A673 (cell line): ENCODE measurements around the gene RFX2. TPM values are rescaled to one million over a fixed set of nuclear protein-coding genes. Genes with fewer than 3 reads are reported as not detected.

Experiments
- BruUV-seq: library from RNA; stranded (reverse); fragments of 400-500 nt; replicated peaks from 2 replicates; lab custom pipeline; 2021; lab: Mats Ljungman, UMichigan
- CTCF ChIA-PET: fragments of 300-600 bp; sonication (Branson Sonifier 250); formaldehyde crosslinking; loops from one replicate; lab custom pipeline; 2022; ENCODE audit warnings: antibody characterized with exemption; lab: Charles Lee
- POLR2A ChIA-PET: fragments of 300-600 bp; sonication (Branson Sonifier 250); formaldehyde crosslinking; loops from one replicate; lab custom pipeline; 2022; ENCODE audit warnings: antibody characterized with exemption; ENCODE audit not compliant: low non-redundant PET; lab: Charles Lee
- DNase-seq: peaks from one replicate; pipeline ENCODE4 v3.0.0-alpha.2; 2015; ENCODE audit warnings: low spot score
- H3K27ac ChIP-seq: fragments of 200-600 bp; sonication (generic); 2 replicates; pipeline ENCODE4 v1.5.1; 2016; ENCODE audit warnings: mixed run types, low read depth, mild to moderate bottlenecking, mixed read lengths, antibody characterized with exemption, low read length; ENCODE audit not compliant: poor library complexity, severe bottlenecking
- H3K27me3 ChIP-seq: fragments of 200-600 bp; sonication (generic); replicated peaks from 2 replicates; pipeline ENCODE4 v1.6.1; 2017; ENCODE audit warnings: mixed run types, low read depth, mild to moderate bottlenecking, mixed read lengths, antibody characterized with exemption, low read length; ENCODE audit not compliant: insufficient read depth, poor library complexity
- H3K36me3 ChIP-seq: fragments of 200-600 bp; sonication (generic); 2 replicates; pipeline ENCODE4 v1.6.1; 2016; ENCODE audit warnings: mixed run types, mild to moderate bottlenecking, mixed read lengths, antibody characterized with exemption, low read length; ENCODE audit not compliant: insufficient read depth, poor library complexity, severe bottlenecking
- H3K4me1 ChIP-seq: fragments of 200-600 bp; sonication (generic); 2 replicates; pipeline ENCODE4 v1.6.1; 2017; ENCODE audit warnings: mixed run types, mild to moderate bottlenecking, mixed read lengths, antibody characterized with exemption, low read length; ENCODE audit not compliant: insufficient read depth, poor library complexity, severe bottlenecking
- H3K4me3 ChIP-seq: fragments of 200-600 bp; sonication (generic); 2 replicates; pipeline ENCODE4 v1.5.1; 2016; ENCODE audit warnings: low read depth, mixed run types, mild to moderate bottlenecking, mixed read lengths, low read length; ENCODE audit not compliant: poor library complexity, severe bottlenecking
- H3K9me3 ChIP-seq: fragments of 200-600 bp; sonication (generic); 2 replicates; pipeline ENCODE4 v1.6.1; 2016; ENCODE audit warnings: mixed run types, low read depth, mild to moderate bottlenecking, mixed read lengths, antibody characterized with exemption, low read length; ENCODE audit not compliant: poor library complexity, severe bottlenecking
- EZH2 ChIP-seq: fragments of 200-600 bp; sonication (generic); IDR thresholded peaks from 2 replicates; pipeline ENCODE4 v1.6.1; 2017; ENCODE audit warnings: borderline replicate concordance, low read depth, mild to moderate bottlenecking, mixed read lengths, antibody characterized with exemption, low read length; ENCODE audit not compliant: poor library complexity, severe bottlenecking
- intact Hi-C: fragments of 100-400 bp; cut with micrococcal nuclease; formaldehyde crosslinking; loops from one replicate; pipeline ENCODE4 v1.10.0; 2022; ENCODE audit not compliant: unreplicated experiment
- total RNA-seq: library from RNA; stranded (reverse); gene quantifications from 2 replicates; pipeline ENCODE4 v1.2.3, GENCODE V29; 2021
- TF ChIP-seq, protein P1 (sequence below): fragments of 300-800, 200-600 bp; sonication (generic); conservative IDR thresholded peaks from 2 replicates; pipeline ENCODE4 v1.5.1; 2017; ENCODE audit warnings: low read depth, mild to moderate bottlenecking, antibody characterized with exemption, low read length, moderate library complexity, mixed read lengths

Gene RFX2
- total RNA-seq, 1 experiment from 2014 or later: 11.7 TPM

GRCh38 chr19:6090634-6091033 is 19.7 kb downstream of the RFX2 start:
- CTCF ChIA-PET: no interaction called here
- no peaks in the 10 kb centered on the region for H3K9me3 ChIP-seq
- intact Hi-C loops: no loop called here
- no peak for TF ChIP-seq EZH2
- H3K27me3 ChIP-seq: no peaks in the 10 kb centered on the region
- no TSS peak for BruUV-seq
- H3K36me3 ChIP-seq: no peaks in the 10 kb centered on the region
- DNase-seq: no peak
- POLR2A ChIA-PET: interaction anchor here (0.6 kb wide), 2 partner anchors 9 to 35 kb away, joined by 3 to 8 read pairs; no protein-coding TSS in a partner anchor
- no peak overlapping the region for H3K4me3 ChIP-seq
- H3K27ac ChIP-seq: no peak overlapping the region
- H3K4me1 ChIP-seq: peaks cover 34% of the 10 kb centered on the region

DNA sequence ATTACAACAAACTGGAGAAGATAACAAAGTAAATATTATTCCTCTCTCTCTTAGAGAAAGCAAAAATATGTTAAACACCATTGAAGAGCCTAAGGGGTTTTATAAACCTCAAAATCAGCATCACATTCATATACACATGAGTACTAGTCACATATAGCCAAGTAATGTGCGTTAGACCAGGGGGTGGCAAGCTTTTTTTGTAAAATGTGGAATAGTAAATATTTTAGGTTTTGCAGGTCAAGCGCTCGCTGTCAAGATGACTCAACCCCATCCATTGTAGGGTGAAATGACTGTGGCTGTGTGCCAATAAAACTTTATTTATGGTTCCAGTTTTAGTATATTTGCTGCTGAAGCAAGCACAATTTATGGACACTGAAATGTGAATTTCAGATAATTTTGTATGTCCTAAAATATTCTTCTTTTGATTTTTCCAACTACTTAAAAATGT is 21.7 kb downstream of the RFX2 start:
- Histone ChIP-seq H3K4me3 (no peak overlapping the region), H3K36me3 (no peaks in the 10 kb centered on the region), H3K27me3 (no peaks in the 10 kb centered on the region), H3K27ac (peak overlapping the region; percentile 38), H3K9me3 (no peaks in the 10 kb centered on the region), H3K4me1 (peaks cover 34% of the 10 kb centered on the region)
- CTCF ChIA-PET: no interaction called here
- BruUV-seq: no TSS peak
- POLR2A ChIA-PET: no interaction called here
- intact Hi-C loops: no loop called here
- no peak for TF ChIP-seq EZH2
- TF ChIP-seq, protein P1, sequence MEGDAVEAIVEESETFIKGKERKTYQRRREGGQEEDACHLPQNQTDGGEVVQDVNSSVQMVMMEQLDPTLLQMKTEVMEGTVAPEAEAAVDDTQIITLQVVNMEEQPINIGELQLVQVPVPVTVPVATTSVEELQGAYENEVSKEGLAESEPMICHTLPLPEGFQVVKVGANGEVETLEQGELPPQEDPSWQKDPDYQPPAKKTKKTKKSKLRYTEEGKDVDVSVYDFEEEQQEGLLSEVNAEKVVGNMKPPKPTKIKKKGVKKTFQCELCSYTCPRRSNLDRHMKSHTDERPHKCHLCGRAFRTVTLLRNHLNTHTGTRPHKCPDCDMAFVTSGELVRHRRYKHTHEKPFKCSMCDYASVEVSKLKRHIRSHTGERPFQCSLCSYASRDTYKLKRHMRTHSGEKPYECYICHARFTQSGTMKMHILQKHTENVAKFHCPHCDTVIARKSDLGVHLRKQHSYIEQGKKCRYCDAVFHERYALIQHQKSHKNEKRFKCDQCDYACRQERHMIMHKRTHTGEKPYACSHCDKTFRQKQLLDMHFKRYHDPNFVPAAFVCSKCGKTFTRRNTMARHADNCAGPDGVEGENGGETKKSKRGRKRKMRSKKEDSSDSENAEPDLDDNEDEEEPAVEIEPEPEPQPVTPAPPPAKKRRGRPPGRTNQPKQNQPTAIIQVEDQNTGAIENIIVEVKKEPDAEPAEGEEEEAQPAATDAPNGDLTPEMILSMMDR: no peak
- no peak for DNase-seq

GRCh38 chr19:6087074-6087571 is 23.2 kb downstream of the RFX2 start:
- no peak for DNase-seq
- no peaks in the 10 kb centered on the region for H3K9me3 ChIP-seq
- no peak overlapping the region for H3K27ac ChIP-seq
- H3K4me1 ChIP-seq: peaks cover 29% of the 10 kb centered on the region
- H3K36me3 ChIP-seq: no peaks in the 10 kb centered on the region
- no TSS peak for BruUV-seq
- no peak overlapping the region for H3K4me3 ChIP-seq
- TF ChIP-seq EZH2: no peak
- TF ChIP-seq, protein P1: no peak
- no peaks in the 10 kb centered on the region for H3K27me3 ChIP-seq
- ChIA-PET POLR2A (no interaction called here), CTCF (interaction anchor here (0.5 kb wide), 1 partner anchor 307 kb away, joined by 16 read pairs; no protein-coding TSS in a partner anchor)
- intact Hi-C loops: no loop called here
